ENCODE measurements around the gene MUC5B.
A peak's percentile ranks its signal among the peaks of the same experiment; 100 is the strongest.
"Not testable (repeated sequence)": the region's sequence is repeated elsewhere in the genome, so short reads cannot be mapped to it uniquely, and the experiment has no call there.

MUC5B gene

GRCh38 chr11:1254733-1255132, 31.9 kb downstream of the MUC5B start:
- no peak for DNase-seq

GRCh38 chr11:1255151-1255550, 32.3 kb downstream of the MUC5B start:
- no peak for DNase-seq

- DNase-seq = no peak
Measured at GRCh38 chr11:1256257-1257045, 33.6 kb downstream of the MUC5B start.

- DNase-seq = no peak
Measured at GRCh38 chr11:1257366-1257765, 34.5 kb downstream of the MUC5B start.

- no peak for DNase-seq
Measured at GRCh38 chr11:1257916-1258315, 35.0 kb downstream of the MUC5B start.

GRCh38 chr11:1258401-1259075, 35.7 kb downstream of the MUC5B start:
- no peak for DNase-seq

GRCh38 chr11:1259076-1259461, 36.2 kb downstream of the MUC5B start:
- DNase-seq = no peak

- DNase-seq = no peak
Measured at GRCh38 chr11:1259561-1259960, 36.7 kb downstream of the MUC5B start.

GRCh38 chr11:1260023-1260501, 37.2 kb downstream of the MUC5B start:
- DNase-seq = no peak

- no peak for DNase-seq
Measured at GRCh38 chr11:1260620-1261019, 37.8 kb downstream of the MUC5B start.

GRCh38 chr11:1261241-1262071, 38.6 kb downstream of the MUC5B start:
- no peak for DNase-seq

GRCh38 chr11:1262172-1263006, 39.5 kb downstream of the MUC5B start:
- peak; percentile 55 for DNase-seq

GRCh38 chr11:1263010-1263409, 40.1 kb downstream of the MUC5B start:
- DNase-seq = no peak

GRCh38 chr11:1264444-1264843, 41.6 kb downstream of the MUC5B start:
- not testable (repeated sequence) for DNase-seq

GRCh38 chr11:1265480-1265879, 42.6 kb downstream of the MUC5B start:
- not testable (repeated sequence) for DNase-seq

GRCh38 chr11:1266976-1267375, 44.1 kb downstream of the MUC5B start:
- DNase-seq = not testable (repeated sequence)

- no peak for DNase-seq
Measured at GRCh38 chr11:1267441-1268100, 44.7 kb downstream of the MUC5B start.

- DNase-seq = no peak
Measured at GRCh38 chr11:1269957-1270356, 47.1 kb downstream of the MUC5B start.

- no peak for DNase-seq
Measured at GRCh38 chr11:1270476-1270875, 47.6 kb downstream of the MUC5B start.

- DNase-seq = no peak
Measured at GRCh38 chr11:1271002-1271401, 48.1 kb downstream of the MUC5B start.

GRCh38 chr11:1271406-1271805, 48.5 kb downstream of the MUC5B start:
- no peak for DNase-seq

- no peak for DNase-seq
Measured at GRCh38 chr11:1271927-1272326, 49.1 kb downstream of the MUC5B start.
